SK-N-SH (cell line): ENCODE data around the gene ALOX5AP. TPM values are rescaled to one million over a fixed set of nuclear protein-coding genes. Genes with fewer than 3 reads are reported as not detected.
A peak's percentile ranks its signal among the peaks of the same experiment; 100 is the strongest.

Experiments
- CTCF ChIA-PET: fragments of 300-600, 350-600 bp; formaldehyde crosslinking; extraction: SDS; loops from one replicate; lab custom pipeline; 2021; lab: Yijun Ruan, JAX
- POLR2A ChIA-PET: fragments of 350-600 bp; sonication (Branson Sonifier 250); formaldehyde crosslinking; extraction: SDS; loops from one replicate; lab custom pipeline; 2020; ENCODE audit warnings: antibody characterized with exemption, inconsistent platforms; lab: Yijun Ruan, JAX
- DNase-seq: peaks from one replicate; pipeline ENCODE4 v3.0.0; 2012
- H2AFZ ChIP-seq: fragments of 200-600 bp; sonication (generic); 2 replicates; pipeline ENCODE4 v1.8.1; 2016; ENCODE audit warnings: antibody characterized with exemption, mild to moderate bottlenecking, low read depth
- H3F3A ChIP-seq: fragments of 200-600 bp; sonication (generic); replicated peaks from 2 replicates; pipeline ENCODE3; 2016; ENCODE audit warnings: antibody characterized with exemption, mild to moderate bottlenecking; ENCODE audit not compliant: insufficient read depth
- H3K27ac ChIP-seq, 2 experiments: fragments of 200-500 bp in 1 of 2; fragments of 200-600 bp in 1 of 2; sonication (Bioruptor generic) in 1 of 2; sonication (generic), shearing (Covaris generic) in 1 of 2; 2 replicates each; pipeline versions ENCODE4 v1.5.1 to v1.6.1; 2014 to 2016; ENCODE audit warnings: low read depth in 2 of 2, inconsistent platforms in 1 of 2, low read length in 1 of 2, mild to moderate bottlenecking in 1 of 2, mixed read lengths in 1 of 2
- H3K27me3 ChIP-seq: fragments of 200-600 bp; sonication (generic), shearing (Covaris generic); 2 replicates; pipeline ENCODE4 v1.6.1; 2016; ENCODE audit warnings: mixed run types; ENCODE audit not compliant: insufficient read depth
- H3K36me3 ChIP-seq, 2 experiments: fragments of 200-500 bp in 1 of 2; fragments of 200-600 bp in 1 of 2; sonication (Bioruptor generic) in 1 of 2; sonication (generic) in 1 of 2; replicated peaks in 1 of 2; 2 replicates each; pipeline versions ENCODE3 to v1.5.1; 2014 to 2016; ENCODE audit warnings: low read length in 1 of 2, mild to moderate bottlenecking in 1 of 2; ENCODE audit not compliant: insufficient read depth in 2 of 2, control insufficient read depth in 1 of 2
- H3K4me1 ChIP-seq, 2 experiments: fragments of 200-500 bp in 1 of 2; fragments of 200-600 bp in 1 of 2; sonication (Bioruptor generic) in 1 of 2; sonication (generic), shearing (Covaris generic) in 1 of 2; 2 replicates each; pipeline versions ENCODE4 v1.5.1 to v1.6.1; 2014 to 2016; ENCODE audit warnings: low read depth in 1 of 2, low read length in 1 of 2, mixed run types in 1 of 2; ENCODE audit not compliant: insufficient read depth in 2 of 2, control insufficient read depth in 1 of 2
- H3K4me2 ChIP-seq: fragments of 200-600 bp; sonication (generic), shearing (Covaris generic); 2 replicates; pipeline ENCODE4 v1.6.1; 2017; ENCODE audit warnings: mixed run types
- H3K4me3 ChIP-seq, 2 experiments: fragments of 200-500 bp in 1 of 2; fragments of 200-600 bp in 1 of 2; sonication (Bioruptor generic) in 1 of 2; sonication (generic), shearing (Covaris generic) in 1 of 2; 2 replicates each; pipeline versions ENCODE4 v1.5.1 to v1.8.1; 2014 to 2016; ENCODE audit warnings: low read depth in 2 of 2, inconsistent platforms in 1 of 2, low read length in 1 of 2, mild to moderate bottlenecking in 1 of 2, mixed read lengths in 1 of 2, moderate library complexity in 1 of 2
- H3K79me2 ChIP-seq: fragments of 200-600 bp; sonication (generic); 2 replicates; pipeline ENCODE4 v1.8.1; 2017; ENCODE audit warnings: mild to moderate bottlenecking; ENCODE audit not compliant: insufficient read depth
- H3K9ac ChIP-seq: fragments of 200-600 bp; sonication (generic); 2 replicates; pipeline ENCODE4 v1.6.1; 2017; ENCODE audit warnings: mixed run types
- H3K9me2 ChIP-seq: fragments of 200-600 bp; sonication (generic); 2 replicates; pipeline ENCODE4 v1.6.1; 2017; ENCODE audit warnings: mixed run types
- H3K9me3 ChIP-seq: fragments of 200-600 bp; sonication (generic); 2 replicates; pipeline ENCODE4 v1.6.1; 2017; ENCODE audit warnings: mixed run types, mild to moderate bottlenecking, moderate library complexity
- H4K20me1 ChIP-seq: fragments of 200-600 bp; sonication (generic); 2 replicates; pipeline ENCODE4 v1.6.1; 2017; ENCODE audit warnings: mild to moderate bottlenecking, mixed run types; ENCODE audit not compliant: insufficient read depth
- CTCF ChIP-seq: fragments of 200-600 bp; sonication (generic); IDR thresholded peaks from 2 replicates; pipeline ENCODE4 v1.6.1; 2017; ENCODE audit warnings: antibody characterized with exemption, mild to moderate bottlenecking, moderate library complexity
- FOXJ3 ChIP-seq: sonication (generic); formaldehyde crosslinking; IDR thresholded peaks from 2 replicates; pipeline ENCODE4 v1.5.1; 2020; ENCODE audit warnings: mild to moderate bottlenecking, missing genetic modification reagents
- FOXM1 ChIP-seq: IDR thresholded peaks from 2 replicates; pipeline ENCODE4 v1.4.0; 2012; ENCODE audit warnings: low read depth, mild to moderate bottlenecking
- IRF3 ChIP-seq: fragments of 150-350 bp; IDR thresholded peaks from 2 replicates; pipeline ENCODE4 v1.6.1; 2016; ENCODE audit warnings: mild to moderate bottlenecking, low read depth, low read length
- PBX3 ChIP-seq: IDR thresholded peaks from 2 replicates; pipeline ENCODE4; 2012
- RAD21 ChIP-seq: IDR thresholded peaks from 2 replicates; pipeline ENCODE4 v1.6.1; 2012; ENCODE audit warnings: mild to moderate bottlenecking, low read length
- REST ChIP-seq: IDR thresholded peaks from 2 replicates; pipeline ENCODE4 v1.6.1; 2012; ENCODE audit warnings: mild to moderate bottlenecking, low read depth, low read length, moderate library complexity
- SMC3 ChIP-seq: IDR thresholded peaks from 2 replicates; pipeline ENCODE4 v1.6.1; 2012; ENCODE audit warnings: low read depth, low read length, improper control_type of control experiment
- USF2 ChIP-seq: fragments of 150-350 bp; IDR thresholded peaks from 2 replicates; pipeline ENCODE4 v1.6.1; 2017; ENCODE audit warnings: antibody characterized with exemption, low read length, low read depth, borderline replicate concordance
- WGBS: methylation state at CpG from one replicate; pipeline ENCODE4 v1.1.6; 2017; ENCODE audit warnings: low lambda C conversion rate; 5-methylcytosine and 5-hydroxymethylcytosine counted together
- polyA plus RNA-seq, 3 experiments: library from polyadenylated mRNA; depleted of rRNA; stranded (reverse); fragments of >200 nt; gene quantifications; 2 replicates each; pipeline ENCODE4 v1.2.3, GENCODE V29; 2012

The ALOX5AP gene
- polyA plus RNA-seq, 1 of the 3 experiments (the other 2 are of a cell fraction): 1.3 TPM

GRCh38 chr13:30724778-30725177, 10.6 kb upstream of the ALOX5AP start:
- Histone ChIP-seq H3K79me2 (no peaks in the 10 kb centered on the region), H3F3A (peaks cover 14% of the 10 kb centered on the region), H3K9me3 (no peaks in the 10 kb centered on the region), H3K27ac (peak overlapping the region in 1 of 2 experiments; percentile 20; a peak in 1 of 4 replicates), H3K9me2 (no peaks in the 10 kb centered on the region), H2AFZ (no peak overlapping the region), H3K27me3 (no peaks in the 10 kb centered on the region), H3K4me1 (peaks cover 0 to 4% of the 10 kb centered on the region in 2 experiments; a peak in 1 of 4 replicates), H3K4me3 (no peak overlapping the region), H3K9ac (no peak overlapping the region), H4K20me1 (no peaks in the 10 kb centered on the region), H3K36me3 (no peaks in the 10 kb centered on the region), H3K4me2 (no peak overlapping the region)
- ChIA-PET CTCF (interaction anchor here (1.6 kb wide), 2 partner anchors 10 to 50 kb away, joined by 4 to 5 read pairs; no protein-coding TSS in a partner anchor), POLR2A (no interaction called here)
- 95% methylated on average over 3 of the region's 3 CpGs for WGBS
- no peak for DNase-seq
- TF ChIP-seq SMC3 (no peak), REST (no peak), RAD21 (no peak), PBX3 (no peak), FOXJ3 (CRISPR knock-in tag) (no peak), FOXM1 (no peak), CTCF (no peak), USF2 (no peak), IRF3 (no peak)
